C1 segment of cervical spinal cord (tissue), 14 donors: Measurements from ENCODE around the gene RAB31.
"Not testable (repeated sequence)": the region's sequence is repeated elsewhere in the genome, so short reads cannot be mapped to it uniquely, and the experiment has no call there.

Source experiments
- DNase-seq, 14 donors: peaks; one replicate each; lab custom pipeline; 2025; lab: John Stamatoyannopoulos, UW

The RAB31 gene

GRCh38 chr18:9838144-9838877, 130.2 kb downstream of the RAB31 start:
- DNase-seq, result no peak

- no peak for DNase-seq
These were observed 131.1 kb downstream of the RAB31 start for GRCh38 chr18:9839211-9839610.

GRCh38 chr18:9839853-9840252, 131.8 kb downstream of the RAB31 start:
- no peak for DNase-seq

- no peak for DNase-seq
These were observed 133.7 kb downstream of the RAB31 start for GRCh38 chr18:9841752-9842151.

- DNase-seq, result no peak
These were observed 134.3 kb downstream of the RAB31 start for GRCh38 chr18:9842448-9842847.

GRCh38 chr18:9845256-9845655, 137.2 kb downstream of the RAB31 start:
- no peak for DNase-seq

- no peak for DNase-seq
These were observed 138.2 kb downstream of the RAB31 start for GRCh38 chr18:9846162-9846925.

GRCh38 chr18:9848170-9848879, 140.2 kb downstream of the RAB31 start:
- DNase-seq, result no peak

- DNase-seq, result peak in 1 of 14 donors; percentile 48
These were observed 141.5 kb downstream of the RAB31 start for GRCh38 chr18:9849407-9850283.

GRCh38 chr18:9850309-9850708, 142.2 kb downstream of the RAB31 start:
- no peak for DNase-seq

GRCh38 chr18:9851511-9851910, 143.4 kb downstream of the RAB31 start:
- no peak for DNase-seq

GRCh38 chr18:9852266-9853081, 144.4 kb downstream of the RAB31 start:
- no peak for DNase-seq

GRCh38 chr18:9854801-9855676, 146.9 kb downstream of the RAB31 start:
- DNase-seq, result no peak

GRCh38 chr18:9855681-9856080, 147.6 kb downstream of the RAB31 start:
- no peak for DNase-seq

GRCh38 chr18:9856092-9856491, 148.0 kb downstream of the RAB31 start:
- DNase-seq, result no peak

GRCh38 chr18:9857479-9857998, 149.4 kb downstream of the RAB31 start:
- DNase-seq, result not testable (repeated sequence)

GRCh38 chr18:9858642-9859041, 150.5 kb downstream of the RAB31 start:
- DNase-seq, result no peak

GRCh38 chr18:9859232-9859631, 151.1 kb downstream of the RAB31 start:
- no peak for DNase-seq

- no peak for DNase-seq
These were observed 152.6 kb downstream of the RAB31 start for GRCh38 chr18:9860682-9861081.
